Putamen (tissue), 1 donor: Measurements from ENCODE around the gene ARHGAP20.
A peak's percentile ranks its signal among the peaks of the same experiment; 100 is the strongest.
"Not testable (repeated sequence)": the region's sequence is repeated elsewhere in the genome, so short reads cannot be mapped to it uniquely, and the experiment has no call there.

Source experiments
- DNase-seq: peaks from one replicate; pipeline ENCODE4 v3.0.0-alpha.2; 2016; ENCODE audit warnings: low spot score

The ARHGAP20 gene

DNA sequence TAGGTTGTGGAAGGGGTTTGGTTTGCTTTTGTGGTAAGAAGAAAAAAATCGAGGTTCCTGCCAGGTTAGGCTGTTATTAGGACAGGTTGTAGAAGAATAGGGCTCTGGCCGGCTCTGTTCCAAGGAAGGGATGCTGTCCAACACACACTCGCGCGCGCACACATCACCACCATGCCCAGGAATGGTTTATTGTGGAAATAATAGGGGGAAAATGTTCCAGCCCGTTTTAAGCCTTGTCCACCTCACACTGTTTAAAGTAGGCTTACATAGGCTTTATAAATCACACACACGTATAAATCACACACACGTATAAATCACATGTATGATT, 1.2 kb upstream of the ARHGAP20 start:
- no peak for DNase-seq

DNA sequence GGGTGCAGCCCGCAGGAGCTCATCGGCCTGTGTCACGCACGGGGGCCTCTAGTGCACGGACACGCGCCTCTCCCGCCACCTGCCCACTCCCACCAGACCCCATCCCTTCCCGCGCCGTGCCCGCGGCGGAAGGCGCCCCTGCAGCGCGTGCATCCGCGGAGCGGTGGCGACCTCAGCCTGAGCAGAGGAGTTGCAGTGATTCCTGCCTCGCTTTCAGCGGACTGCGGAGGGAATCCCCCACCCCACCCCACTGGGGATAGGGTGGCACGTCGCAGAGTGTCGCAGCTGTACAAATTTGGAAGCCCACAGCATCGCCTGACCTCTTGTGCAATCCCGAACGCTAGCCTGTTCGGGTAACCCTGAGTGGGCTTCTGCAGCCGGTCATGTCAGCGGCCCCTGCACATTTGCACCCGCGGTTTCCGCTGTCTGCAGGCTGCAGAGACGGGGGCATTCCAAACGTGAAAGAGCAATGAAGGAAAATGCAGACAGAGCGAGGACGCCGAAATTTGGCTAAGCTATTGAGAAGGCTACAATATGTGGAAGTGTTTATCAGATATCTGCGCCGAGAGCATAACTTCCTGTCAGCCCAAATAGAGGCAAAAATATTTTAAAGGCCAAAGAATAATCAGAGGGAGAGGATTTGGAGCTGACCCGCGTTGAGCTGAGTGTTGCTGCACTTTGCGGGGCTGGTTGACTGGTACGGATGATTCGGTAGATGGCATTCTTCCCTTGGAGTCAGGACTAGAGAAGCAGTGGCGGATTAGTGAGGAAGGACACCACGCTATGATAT, 617 bp upstream of the ARHGAP20 start:
- DNase-seq = peak; percentile 57

DNA sequence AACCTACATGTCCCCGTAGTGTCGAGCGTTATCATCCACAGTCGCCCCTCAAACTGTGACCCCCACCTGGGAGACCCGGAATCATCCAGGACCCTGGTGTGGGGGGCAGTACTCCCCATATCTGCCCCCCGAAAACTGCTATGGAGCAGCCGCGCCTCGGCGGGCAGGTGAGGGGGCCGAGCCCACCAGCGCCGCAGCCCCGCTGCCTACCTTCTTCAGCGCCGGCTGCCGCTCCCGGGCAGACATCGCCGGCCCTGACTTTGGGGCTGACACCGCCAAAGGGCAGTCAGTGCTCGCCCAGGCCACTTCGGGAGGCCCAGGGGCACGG, 825 bp downstream of the ARHGAP20 start:
- DNase-seq = no peak

DNA sequence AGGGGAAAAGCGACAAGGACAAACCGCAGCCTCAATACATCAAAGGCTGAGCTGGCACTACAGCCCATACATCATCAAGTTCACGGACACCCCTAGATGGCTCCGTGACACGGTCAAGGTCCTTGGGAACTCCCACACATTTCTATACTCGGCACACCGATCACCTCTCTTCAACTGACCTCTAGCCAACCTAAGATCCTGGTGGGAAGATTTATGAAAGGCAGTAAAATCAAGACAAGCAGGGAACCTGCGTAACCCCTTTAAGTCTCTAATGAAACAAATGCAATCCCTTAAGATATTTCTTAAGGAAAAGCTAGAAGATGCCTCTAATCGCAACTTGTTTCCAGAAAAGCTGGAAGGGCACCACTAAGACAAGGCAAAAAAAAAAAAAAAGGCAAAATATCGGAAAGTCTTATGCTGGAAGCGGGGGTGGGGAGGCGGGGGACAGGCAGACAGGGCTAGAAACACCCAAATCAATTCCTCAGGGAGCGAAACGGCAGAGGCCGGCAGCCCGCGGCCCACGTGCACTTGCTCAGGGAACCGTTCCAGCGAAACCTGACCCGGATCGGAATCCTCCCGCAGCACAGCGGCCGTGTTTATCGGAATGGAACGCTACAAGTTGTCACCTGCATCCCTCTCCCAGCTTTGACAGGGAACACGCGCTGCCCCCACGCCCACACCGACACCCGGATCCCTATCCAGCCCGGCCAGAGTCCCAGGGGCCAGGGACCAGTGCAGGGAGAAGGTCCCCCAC, 1.4 kb downstream of the ARHGAP20 start:
- DNase-seq = peak; percentile 40

DNA sequence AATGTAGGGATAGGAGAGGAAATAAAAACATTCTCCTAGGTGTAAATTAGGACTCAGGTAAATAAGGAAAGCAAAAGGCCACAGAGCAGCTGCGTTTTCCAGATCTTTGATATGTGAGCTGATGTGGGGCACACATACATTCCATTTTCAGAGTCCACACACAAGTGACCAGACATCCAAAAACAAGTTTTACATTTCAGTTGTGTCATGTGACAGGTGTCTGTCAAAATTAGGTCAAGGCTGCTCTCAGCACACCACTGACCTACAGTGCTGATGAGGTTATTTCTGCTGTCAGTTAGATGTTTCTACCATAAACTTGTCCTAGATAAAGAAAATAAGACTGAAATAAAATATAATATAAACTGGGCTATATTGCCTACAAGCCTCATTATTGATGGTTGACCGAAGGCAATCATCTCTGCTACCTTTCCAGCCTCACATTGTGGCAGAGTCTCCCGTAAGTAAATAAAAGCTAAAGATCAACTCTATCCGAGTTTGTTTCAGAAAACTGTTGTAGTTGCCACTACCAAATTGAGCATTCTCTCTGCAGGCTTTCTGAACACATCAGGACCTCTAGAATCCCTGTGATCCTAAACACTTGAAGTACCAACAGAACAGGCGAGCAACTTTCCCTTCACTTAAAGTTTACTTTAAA, 7.9 kb downstream of the ARHGAP20 start:
- no peak for DNase-seq

DNA sequence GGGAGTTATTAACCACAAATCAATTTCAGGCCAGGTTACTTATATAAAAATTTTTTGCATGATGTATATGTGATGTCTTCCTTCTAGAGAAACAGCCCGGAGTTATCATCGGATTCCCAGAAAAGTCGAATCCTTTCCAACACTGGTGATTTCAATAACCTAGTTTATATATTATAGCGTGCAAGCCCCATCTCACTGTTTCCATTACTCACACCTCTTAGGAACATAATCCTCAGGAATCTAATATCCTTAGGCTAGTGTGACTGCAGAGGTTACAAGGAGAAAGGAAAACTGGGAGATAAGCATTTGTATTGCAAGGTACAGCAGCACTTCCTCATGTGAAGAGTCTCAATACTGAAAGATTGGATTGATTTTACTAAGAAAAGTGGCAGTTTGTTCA, 20.3 kb downstream of the ARHGAP20 start:
- no peak for DNase-seq

DNA sequence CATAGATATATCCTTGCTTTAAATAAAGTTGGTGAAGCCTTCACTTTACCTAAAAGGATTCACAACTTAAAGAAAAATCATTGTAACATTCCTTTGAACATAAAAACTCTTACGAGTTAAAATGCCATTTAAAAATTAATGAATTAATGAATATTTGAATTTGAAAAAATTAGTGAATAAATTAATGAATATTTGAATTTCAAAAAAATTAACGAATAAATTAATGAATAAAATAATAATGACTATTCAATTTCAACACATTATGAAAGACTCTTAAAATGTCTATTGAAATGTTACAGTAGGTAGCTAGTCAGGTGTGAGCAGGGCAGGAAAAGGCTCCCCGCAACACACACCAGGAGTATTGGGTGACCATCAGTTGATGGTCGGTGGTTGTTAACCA, 22.9 kb downstream of the ARHGAP20 start:
- DNase-seq = no peak

DNA sequence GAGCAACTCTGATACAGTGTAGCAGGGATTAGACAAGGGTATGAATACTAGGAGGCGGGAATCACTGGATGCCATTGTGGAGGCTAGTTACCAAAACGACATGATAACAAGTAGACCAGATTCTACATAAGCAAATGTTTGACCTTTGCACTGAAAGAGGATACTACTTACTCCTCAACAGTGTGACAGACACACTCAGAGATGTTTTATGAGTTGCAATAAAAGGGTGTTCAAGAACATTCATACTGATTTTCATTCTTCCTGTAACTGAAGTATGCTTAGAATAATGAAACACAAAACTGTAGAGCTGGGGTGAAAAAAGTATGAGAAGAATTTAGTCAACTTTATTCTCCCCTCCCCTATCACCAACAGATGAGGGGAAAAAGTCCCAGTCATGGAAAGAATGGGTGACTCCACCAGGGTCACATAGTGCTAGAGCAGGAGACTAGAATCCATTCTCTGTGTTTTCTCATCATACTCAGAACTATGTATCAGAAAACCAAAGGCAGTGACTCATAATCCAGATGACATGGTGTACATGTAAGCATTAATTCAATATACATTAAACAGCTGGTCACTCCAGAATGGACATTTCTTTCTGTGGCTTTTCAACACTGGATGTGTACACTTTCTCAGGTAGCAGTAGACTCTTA, 32.8 kb downstream of the ARHGAP20 start:
- no peak for DNase-seq

DNA sequence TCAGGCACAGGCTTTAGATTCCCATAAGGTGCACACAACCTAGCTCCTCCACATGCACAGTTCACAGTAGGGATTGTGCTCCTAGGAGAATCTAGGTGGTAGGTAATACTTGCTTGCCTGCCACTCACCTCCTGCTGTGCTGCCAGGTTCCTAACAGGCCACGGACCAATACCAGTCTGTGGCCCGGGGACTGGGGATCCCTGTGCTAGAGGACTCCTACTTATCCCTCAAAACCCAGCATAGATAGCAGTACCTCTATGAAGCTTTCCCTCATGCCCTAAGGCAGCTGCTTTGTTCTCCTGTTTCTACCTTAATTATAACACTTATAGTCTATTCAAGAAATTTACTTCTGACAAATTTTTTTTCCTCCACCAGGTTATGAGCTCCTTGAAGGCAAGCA, 36.7 kb downstream of the ARHGAP20 start:
- no peak for DNase-seq

DNA sequence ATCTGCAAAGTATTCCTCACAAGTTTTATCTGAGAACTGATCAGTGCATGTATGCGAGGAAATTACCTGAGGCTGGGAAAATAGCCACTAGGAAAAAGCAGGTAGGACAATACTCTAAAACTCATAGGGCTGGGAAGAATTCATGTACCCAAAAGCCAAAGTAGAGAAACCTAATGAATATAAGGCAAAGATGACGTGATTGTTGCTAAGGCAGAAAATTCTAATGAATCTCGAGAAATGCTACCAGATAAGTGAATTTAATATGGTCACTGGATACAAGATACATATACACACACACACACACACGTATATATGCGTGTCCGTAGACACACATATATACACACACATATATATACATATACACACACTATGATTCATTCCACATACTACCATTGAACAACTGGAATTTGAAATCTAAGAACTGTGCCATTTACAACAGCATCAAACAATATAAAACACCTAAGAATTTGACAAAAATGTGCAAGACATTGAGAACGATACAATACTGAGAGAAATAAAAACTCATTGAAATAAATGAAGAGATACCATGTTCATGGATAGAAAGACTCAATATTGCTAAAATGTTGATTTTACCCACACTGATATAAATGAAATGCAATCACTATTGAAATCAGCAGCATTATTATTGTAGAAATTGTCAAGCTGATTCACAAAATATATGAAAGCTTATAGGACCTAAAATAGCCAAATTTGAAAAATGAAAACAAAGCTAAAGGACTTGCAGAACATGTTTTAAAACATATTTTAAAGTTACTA, 46.4 kb downstream of the ARHGAP20 start:
- DNase-seq = no peak

DNA sequence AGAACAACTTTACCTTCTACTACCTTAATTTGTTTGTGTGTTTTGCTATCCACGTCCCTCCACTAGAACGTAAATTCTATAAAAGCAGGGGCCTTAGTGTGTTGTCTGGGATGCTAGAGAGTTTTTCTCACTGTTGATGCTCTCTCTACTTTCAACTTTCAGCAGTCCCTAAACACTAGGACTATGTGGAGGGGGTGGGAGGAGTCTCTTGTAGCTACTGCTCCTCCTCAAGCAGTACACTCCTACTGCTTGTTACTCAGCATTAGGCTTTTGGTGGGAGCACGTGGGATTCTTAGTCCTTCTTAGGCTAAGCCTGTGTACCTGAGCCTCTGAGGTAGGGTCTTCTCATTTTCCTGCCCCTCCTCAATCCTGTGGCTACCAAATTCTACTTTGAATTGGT, 56.3 kb downstream of the ARHGAP20 start:
- DNase-seq = no peak

DNA sequence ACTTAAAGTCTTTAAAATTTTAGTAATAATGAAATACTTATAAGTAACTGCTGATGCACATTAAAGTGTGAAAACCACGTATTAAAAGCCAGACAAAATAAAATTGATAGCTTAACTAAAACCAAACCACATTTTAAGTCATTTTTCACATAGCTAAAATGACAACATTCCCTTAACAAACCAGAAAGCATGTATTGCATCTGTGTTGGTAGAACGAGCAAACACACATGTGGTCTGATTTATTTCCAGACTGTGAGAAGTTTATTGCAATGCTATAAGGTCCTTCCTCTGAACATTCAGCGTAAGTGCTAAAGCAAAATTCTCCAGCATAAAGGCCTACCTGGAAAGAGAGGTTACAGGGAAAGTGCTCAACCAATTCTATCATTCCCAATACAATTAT, 57.8 kb downstream of the ARHGAP20 start:
- no peak for DNase-seq

DNA sequence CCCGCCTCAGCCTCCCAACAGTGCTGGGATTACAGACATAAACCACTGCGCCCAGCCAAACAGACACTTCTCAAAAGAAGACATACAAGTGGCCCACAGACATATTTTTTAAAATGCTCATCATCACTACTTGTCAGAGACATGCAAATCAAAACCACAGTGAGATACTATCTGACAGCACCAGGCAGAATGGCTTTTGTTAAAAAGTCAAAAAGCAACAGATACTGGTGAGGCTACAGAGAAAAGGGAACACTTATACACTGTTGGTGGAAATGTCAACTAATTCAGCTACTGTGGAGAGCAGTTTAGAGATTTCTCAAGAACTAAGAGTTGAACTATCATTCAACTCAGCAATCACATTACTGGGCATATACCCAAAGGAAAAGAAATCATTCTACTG, 67.0 kb downstream of the ARHGAP20 start:
- no peak for DNase-seq

DNA sequence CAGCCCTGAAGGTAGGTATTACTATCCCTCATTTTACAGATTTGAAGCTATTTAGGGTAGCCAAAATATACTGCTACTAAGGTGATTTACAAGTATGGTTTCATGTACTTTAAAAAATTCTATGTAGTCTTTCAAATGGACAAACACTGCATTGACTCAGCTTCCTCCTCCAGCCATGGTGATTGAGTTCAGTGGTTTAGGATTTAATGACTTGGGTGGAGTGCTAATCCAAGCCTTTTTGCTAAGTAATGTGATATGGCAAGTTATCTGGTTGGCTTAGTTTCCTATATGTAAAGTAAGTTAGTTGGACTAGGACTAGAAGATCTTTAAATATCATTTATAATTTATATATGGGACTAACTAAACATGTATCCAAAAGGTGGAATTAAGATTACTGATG, 77.9 kb downstream of the ARHGAP20 start:
- DNase-seq = no peak

DNA sequence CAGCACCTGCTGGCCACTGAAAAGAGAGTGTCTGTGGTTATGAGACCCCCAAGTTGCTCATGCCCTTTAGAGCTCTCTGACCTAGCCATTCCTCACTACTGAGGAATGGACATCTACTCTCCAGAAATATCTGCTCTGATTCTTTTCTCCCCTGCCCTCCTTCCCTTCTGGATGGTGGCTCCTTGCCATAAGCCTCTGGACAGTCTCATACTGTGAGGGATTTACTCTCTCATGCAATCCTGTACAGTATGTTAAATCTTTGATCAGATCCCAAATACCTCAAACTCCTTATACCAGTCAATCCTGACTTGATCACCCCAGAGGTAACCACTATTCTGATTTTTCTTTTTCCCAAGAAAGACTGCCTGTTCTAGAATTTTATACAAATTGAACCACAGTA, 80.7 kb downstream of the ARHGAP20 start:
- DNase-seq = no peak

DNA sequence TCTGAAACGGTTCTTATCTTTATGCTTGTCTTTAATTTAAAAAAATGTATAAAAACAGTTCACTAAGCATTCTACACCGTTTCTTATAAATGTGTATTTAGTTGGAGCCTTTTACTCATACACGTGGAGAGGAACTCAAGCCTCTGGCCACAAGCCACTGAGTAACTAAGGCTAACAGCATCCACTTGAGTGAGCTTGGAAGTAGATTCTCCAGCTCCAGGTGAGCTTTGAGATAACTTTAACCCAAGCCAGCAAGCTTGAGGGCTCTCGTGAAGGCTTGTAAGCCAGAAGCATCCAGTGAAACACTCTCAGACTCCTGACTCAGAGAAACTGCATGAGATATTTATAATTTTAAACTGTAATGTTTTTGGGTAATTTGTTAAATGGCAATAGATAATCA, 82.6 kb downstream of the ARHGAP20 start:
- DNase-seq = no peak

DNA sequence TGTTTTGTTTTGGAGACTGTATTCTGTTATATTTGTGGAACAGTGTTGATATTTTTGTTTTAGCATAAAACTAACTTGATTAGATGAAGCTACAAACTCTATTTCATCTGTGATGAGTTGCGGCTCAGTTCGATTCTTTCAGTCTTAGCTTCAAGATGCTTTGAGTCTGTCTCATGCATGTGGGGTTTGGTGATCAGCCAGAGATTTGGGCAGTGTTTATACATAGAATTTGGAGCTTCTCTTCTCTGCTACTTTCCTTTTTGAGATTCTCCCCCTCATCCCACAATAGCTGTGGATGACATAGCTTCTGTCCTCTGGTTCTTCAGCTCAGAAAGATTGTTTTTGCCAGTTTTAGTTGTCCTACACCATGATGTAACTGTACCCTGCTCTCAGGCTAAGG, 90.4 kb downstream of the ARHGAP20 start:
- DNase-seq = no peak

DNA sequence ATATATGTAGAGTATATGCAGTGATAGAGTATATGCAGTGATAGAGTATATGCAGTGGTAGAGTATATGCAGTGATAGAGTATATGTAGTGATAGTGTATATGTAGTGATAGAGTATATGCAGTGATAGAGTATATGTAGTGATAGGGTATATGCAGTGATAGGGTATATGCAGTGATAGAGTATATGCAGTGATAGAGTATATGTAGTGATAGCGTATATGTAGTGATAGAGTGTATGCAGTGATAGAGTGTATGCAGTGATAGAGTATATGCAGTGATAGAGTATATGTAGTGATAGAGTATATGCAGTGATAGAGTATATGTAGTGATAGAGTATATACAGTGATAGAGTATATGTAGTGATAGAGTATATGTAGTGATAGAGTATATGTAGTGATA, 92.9 kb downstream of the ARHGAP20 start:
- DNase-seq = not testable (repeated sequence)

DNA sequence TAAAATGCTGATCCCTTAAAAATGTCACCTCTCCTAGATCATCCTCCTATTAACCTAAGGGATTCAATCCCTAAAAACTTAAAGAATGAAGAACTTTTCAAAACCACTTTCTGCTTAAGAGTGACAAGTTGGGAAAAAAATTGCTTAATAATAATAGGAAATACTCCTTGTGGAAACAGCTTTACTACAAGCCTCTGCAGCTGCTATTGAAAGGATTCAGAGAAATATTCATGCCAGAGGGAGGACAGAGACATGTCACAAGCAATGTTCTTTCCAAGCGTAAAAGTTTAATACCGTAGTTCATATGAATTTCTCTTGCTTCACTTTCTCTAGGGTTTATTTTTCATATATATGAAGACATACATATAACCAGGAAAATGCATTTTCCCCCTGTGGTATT, 98.2 kb downstream of the ARHGAP20 start:
- DNase-seq = no peak

DNA sequence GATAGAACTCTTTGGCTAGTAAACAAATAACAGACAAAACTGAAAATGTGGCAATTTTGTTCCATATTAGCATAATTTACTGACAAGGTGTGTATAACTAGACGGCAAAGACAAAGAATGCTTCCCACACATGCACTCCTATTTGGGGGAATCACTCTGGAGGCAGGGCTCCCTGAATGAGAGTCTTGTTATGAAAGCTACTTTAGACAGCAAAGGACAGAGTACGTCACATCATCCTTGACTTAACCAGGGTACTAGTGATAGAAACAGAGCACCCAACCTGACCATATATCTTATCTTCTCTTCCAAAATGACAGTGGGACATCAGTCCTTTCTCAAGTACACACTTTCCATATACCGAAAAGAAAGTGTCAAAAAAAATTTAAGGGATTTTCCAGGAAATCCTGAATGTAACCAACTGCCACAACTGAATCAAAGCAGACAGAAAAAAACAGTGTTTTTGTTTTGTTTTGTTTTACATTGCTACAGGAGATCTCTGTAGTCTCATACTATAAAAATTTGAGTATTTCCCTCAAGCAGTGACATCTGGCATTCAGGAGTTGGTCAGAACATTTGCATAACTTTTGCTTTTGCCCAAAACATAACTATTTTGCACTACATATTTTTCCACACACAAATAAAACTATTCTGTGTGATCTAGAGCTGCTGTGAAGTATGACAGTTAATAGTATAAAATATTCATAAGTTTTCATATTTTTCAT, 98.9 kb downstream of the ARHGAP20 start:
- peak; percentile 12 for DNase-seq

DNA sequence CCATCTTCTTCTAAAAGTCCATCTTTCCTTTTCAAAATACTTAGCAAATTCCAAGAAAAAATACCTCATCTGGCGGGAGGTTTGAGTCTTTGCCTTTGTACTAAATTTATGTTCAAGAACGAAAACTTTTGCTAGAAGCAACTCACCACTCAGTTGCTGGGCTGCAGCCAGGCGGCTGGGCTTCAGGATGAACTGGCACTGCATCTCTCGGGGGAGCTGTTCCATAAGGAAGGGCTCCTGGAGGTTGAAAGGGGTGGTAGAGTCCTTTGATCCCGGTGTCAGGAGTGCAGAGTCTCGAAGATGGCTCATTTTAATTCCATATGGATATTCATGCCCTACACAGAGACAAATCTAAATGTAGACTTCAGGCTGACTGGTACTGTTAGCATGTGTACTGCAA, 105.8 kb downstream of the ARHGAP20 start:
- DNase-seq = no peak
